GM12864 (cell line): Measurements from ENCODE around the gene MFAP2.
A peak's percentile ranks its signal among the peaks of the same experiment; 100 is the strongest.

Experiments
- DNase-seq: peaks from one replicate; pipeline ENCODE4 v3.0.0-alpha.2; 2011; ENCODE audit warnings: low read depth
- H3K4me3 ChIP-seq: 2 replicates; pipeline ENCODE4 v1.5.1; 2011; ENCODE audit warnings: mild to moderate bottlenecking, low read depth, low read length, control low read depth
- TF ChIP-seq, protein P1 (sequence below): IDR thresholded peaks from 2 replicates; pipeline ENCODE4 v1.5.1; 2011; ENCODE audit warnings: low read depth, mild to moderate bottlenecking, moderate library complexity, low read length, control low read depth, inconsistent platforms; ENCODE audit errors: missing control alignments

The MFAP2 gene

DNA sequence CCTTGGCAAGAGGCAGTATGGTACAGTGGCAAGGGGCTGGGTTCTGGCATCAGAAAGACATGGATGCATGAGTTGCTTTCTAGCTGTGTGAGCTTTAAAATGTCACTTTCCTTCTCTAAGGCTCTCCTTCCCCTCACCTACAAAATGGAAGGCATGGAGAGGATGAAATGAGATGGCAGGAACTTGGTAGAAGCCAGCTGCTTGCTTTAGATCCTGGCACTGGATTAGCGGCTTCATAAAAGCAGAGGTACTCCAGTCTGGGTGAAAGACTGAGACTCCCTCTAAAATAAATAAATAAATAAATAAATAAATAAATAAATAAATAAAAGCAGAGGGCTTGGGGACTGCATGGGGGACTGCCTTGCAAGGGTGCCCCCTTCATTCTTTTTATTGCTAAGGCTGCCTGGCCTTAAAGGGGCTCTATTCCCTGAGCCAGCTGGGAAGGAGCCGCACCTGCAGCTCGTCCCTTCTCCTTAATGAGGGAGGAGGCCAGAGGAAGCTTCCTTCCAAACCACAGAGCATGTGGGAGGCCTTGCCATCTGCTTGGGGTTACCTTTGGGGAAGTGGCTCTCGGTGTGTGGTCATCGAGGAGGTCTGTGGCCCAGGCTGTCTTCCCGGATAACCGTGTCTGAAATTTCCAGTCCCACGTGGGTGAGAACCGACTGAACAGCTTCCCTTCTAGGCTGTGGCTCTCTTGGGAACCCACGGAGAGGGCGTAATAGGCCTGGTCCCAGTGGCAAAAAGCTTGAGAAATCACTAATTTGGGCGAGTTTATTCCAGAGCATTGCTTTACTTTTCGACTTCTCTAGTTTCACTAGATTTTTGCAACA lies 33.3 kb upstream of the MFAP2 start:
- TF ChIP-seq, protein P1, sequence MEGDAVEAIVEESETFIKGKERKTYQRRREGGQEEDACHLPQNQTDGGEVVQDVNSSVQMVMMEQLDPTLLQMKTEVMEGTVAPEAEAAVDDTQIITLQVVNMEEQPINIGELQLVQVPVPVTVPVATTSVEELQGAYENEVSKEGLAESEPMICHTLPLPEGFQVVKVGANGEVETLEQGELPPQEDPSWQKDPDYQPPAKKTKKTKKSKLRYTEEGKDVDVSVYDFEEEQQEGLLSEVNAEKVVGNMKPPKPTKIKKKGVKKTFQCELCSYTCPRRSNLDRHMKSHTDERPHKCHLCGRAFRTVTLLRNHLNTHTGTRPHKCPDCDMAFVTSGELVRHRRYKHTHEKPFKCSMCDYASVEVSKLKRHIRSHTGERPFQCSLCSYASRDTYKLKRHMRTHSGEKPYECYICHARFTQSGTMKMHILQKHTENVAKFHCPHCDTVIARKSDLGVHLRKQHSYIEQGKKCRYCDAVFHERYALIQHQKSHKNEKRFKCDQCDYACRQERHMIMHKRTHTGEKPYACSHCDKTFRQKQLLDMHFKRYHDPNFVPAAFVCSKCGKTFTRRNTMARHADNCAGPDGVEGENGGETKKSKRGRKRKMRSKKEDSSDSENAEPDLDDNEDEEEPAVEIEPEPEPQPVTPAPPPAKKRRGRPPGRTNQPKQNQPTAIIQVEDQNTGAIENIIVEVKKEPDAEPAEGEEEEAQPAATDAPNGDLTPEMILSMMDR = no peak
- H3K4me3 ChIP-seq = no peak overlapping the region
- no peak for DNase-seq

DNA sequence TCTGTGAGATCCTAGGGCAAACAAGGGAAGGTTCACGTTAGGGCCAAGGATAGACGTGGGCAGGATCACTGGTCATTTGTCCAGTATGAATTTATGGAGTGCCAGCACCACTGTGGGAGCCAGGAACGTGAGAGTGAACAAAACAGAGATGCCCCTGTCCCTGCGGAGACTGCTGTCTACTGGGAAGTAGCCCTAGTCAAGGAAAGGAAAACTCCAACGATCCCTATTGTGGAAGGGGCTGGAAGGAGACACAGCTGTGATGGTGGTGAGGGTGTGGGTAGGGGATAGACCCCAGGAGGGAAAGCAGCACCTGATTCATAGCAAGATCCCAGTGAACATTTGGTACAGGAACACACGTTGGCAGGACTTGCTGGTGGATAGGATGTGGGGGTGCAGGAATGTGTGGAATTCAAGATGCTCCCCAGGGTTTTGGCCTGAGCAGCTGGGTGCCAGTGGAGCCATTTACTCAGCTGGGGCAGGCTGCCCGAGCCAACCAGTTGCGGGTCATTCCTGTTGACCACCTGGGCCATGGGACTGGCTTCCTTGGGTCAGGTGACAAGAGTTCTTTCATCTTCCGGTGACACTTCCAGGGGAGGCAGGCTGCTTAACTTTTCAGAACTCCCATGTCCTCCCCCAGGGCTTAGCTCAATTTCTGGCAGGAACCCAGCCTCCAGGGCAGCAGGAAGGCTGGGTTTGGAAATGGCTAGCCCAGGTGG lies 32.5 kb upstream of the MFAP2 start:
- TF ChIP-seq, protein P1 = no peak
- no peak overlapping the region for H3K4me3 ChIP-seq
- no peak for DNase-seq

DNA sequence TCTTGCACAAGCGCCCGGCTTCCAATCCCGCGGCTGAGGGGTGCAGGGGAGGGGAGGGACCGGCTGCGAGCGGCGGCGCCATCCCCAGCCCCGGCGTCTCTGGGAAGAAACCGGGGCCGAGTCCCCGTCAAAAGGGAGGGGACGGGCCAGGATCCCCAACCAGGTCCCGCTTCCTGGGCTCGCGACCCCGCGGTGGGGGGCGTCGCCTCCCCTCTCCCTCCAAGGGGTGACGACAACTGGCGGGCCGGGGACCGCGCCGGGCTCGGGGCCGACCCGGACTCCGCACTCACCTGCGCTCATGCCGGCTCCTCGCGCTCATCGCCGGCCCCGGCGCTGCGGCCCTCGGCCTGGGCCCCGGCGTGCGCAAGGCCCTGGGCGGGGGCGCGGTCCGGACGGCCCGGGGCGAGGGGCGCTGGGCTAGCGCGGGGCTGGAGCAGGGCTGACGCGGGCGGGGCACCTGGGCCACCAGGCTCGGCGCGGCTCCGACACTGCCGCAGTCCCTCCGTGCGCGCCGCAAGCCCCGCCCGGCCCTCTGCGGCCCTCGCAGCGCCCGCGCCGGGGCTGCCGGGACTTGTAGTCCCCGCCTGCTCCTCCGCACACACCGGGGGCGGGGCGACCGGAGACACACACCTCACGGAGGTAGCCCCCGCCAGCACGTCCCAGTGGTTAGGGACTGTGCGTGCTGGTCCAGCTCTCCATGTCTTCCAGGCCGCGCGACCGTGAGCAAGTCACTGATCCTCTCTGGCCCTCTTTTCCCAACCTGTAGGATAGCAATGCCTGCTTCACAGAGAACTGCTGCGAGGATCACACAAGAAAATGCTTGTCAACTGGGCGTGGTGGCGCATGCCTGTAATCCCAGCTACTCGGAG lies 31.3 kb upstream of the MFAP2 start, which contains the start of gene ATP13A2:
Gene ATP13A2, minus strand, starts transcription at position 490 of the 869 bp plus-strand sequence. Its CDS starts 190 bp downstream, at position 300.
- TF ChIP-seq, protein P1 = no peak
- peak; percentile 24 for DNase-seq
- H3K4me3 ChIP-seq = peak within 1 kb of the TSS; percentile 86

DNA sequence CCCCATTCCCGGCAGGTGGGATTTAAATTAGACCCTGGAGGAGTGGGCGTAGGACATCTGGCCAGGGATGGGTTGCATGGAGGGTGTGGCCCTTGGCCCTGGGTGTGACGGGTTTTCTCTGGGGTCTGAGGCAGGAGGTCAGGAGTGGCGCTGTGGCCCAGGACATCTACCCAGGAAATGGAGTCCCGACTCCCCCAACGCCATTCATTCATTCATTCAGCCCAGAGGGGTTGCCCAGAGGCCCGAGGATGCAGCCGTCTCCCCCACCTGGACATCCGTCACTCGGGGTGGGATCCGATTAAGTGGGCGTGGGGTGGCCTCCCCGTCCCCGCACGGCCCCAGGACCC lies 30.6 kb upstream of the MFAP2 start:
- no peak for DNase-seq
- TF ChIP-seq, protein P1 = no peak
- peak overlapping the region; percentile 86 for H3K4me3 ChIP-seq

DNA sequence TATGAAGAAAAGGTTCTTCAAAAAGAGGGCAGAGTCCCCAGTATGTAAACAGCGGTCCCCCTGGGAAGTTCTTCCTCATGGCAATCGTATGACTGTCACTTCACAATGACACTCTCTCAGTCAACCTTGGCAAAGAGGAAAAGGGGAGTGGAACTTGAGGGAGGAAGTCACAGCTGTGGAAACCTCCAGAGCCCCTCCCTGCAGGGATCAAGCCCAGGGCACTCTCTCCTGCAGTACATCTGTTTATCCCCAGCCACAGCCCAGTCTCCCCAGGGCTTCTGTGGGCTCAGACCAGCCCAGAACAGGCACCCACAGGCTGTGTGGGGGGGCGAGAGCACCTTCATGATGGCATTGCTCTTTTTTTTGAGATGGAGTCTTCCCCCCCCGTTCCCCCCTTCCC lies 29.3 kb upstream of the MFAP2 start:
- TF ChIP-seq, protein P1 = no peak
- DNase-seq = no peak
- H3K4me3 ChIP-seq = no peak overlapping the region

DNA sequence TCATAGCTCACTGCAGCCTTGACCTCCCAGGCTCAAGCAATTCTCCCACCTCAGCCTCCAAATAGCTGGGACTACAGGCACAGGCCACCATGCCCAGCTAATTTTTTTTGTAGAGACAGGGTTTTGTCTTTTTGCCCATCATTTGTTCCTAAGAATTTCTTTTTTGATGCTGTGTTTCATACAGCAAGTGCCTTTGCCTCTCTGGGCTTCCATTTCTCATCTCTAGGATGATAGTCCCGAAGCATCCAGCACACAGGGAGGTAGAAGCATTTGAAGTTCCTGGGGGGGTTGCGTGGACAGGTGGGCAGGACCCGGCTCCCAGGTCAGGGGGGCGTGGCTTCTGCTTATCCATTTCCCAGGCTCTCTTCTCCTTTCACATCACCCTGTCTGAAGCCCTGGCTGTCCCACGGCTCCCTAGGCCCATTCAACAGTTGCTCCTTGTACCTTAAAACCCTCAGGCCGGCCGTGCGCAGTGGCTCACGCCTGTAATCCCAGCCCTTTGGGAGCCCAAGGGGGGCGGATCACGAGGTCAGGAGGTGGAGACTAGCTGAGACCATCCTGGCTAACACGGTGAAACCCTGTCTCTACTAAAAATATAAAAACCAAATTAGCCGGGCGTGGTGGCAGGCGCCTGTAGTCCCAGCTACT lies 27.9 kb upstream of the MFAP2 start:
- DNase-seq = no peak
- TF ChIP-seq, protein P1 = no peak
- H3K4me3 ChIP-seq = no peak overlapping the region
